SK-N-SH (cell line): ENCODE data around the gene PTOV1. TPM values are rescaled to one million over a fixed set of nuclear protein-coding genes. Genes with fewer than 3 reads are reported as not detected.

Experiments used
- CTCF ChIA-PET: fragments of 300-600, 350-600 bp; formaldehyde crosslinking; extraction: SDS; loops from one replicate; lab custom pipeline; 2021; lab: Yijun Ruan, JAX
- POLR2A ChIA-PET: fragments of 350-600 bp; sonication (Branson Sonifier 250); formaldehyde crosslinking; extraction: SDS; loops from one replicate; lab custom pipeline; 2020; ENCODE audit warnings: antibody characterized with exemption, inconsistent platforms; lab: Yijun Ruan, JAX
- DNase-seq: peaks from one replicate; pipeline ENCODE4 v3.0.0; 2012
- H2AFZ ChIP-seq: fragments of 200-600 bp; sonication (generic); 2 replicates; pipeline ENCODE4 v1.8.1; 2016; ENCODE audit warnings: antibody characterized with exemption, mild to moderate bottlenecking, low read depth
- H3F3A ChIP-seq: fragments of 200-600 bp; sonication (generic); replicated peaks from 2 replicates; pipeline ENCODE3; 2016; ENCODE audit warnings: antibody characterized with exemption, mild to moderate bottlenecking; ENCODE audit not compliant: insufficient read depth
- H3K27ac ChIP-seq, 2 experiments: fragments of 200-500 bp in 1 of 2; fragments of 200-600 bp in 1 of 2; sonication (Bioruptor generic) in 1 of 2; sonication (generic), shearing (Covaris generic) in 1 of 2; 2 replicates each; pipeline versions ENCODE4 v1.5.1 to v1.6.1; 2014 to 2016; ENCODE audit warnings: low read depth in 2 of 2, inconsistent platforms in 1 of 2, low read length in 1 of 2, mild to moderate bottlenecking in 1 of 2, mixed read lengths in 1 of 2
- H3K27me3 ChIP-seq: fragments of 200-600 bp; sonication (generic), shearing (Covaris generic); 2 replicates; pipeline ENCODE4 v1.6.1; 2016; ENCODE audit warnings: mixed run types; ENCODE audit not compliant: insufficient read depth
- H3K36me3 ChIP-seq, 2 experiments: fragments of 200-500 bp in 1 of 2; fragments of 200-600 bp in 1 of 2; sonication (Bioruptor generic) in 1 of 2; sonication (generic) in 1 of 2; replicated peaks in 1 of 2; 2 replicates each; pipeline versions ENCODE3 to v1.5.1; 2014 to 2016; ENCODE audit warnings: low read length in 1 of 2, mild to moderate bottlenecking in 1 of 2; ENCODE audit not compliant: insufficient read depth in 2 of 2, control insufficient read depth in 1 of 2
- H3K4me1 ChIP-seq, 2 experiments: fragments of 200-500 bp in 1 of 2; fragments of 200-600 bp in 1 of 2; sonication (Bioruptor generic) in 1 of 2; sonication (generic), shearing (Covaris generic) in 1 of 2; 2 replicates each; pipeline versions ENCODE4 v1.5.1 to v1.6.1; 2014 to 2016; ENCODE audit warnings: low read depth in 1 of 2, low read length in 1 of 2, mixed run types in 1 of 2; ENCODE audit not compliant: insufficient read depth in 2 of 2, control insufficient read depth in 1 of 2
- H3K4me2 ChIP-seq: fragments of 200-600 bp; sonication (generic), shearing (Covaris generic); 2 replicates; pipeline ENCODE4 v1.6.1; 2017; ENCODE audit warnings: mixed run types
- H3K4me3 ChIP-seq, 2 experiments: fragments of 200-500 bp in 1 of 2; fragments of 200-600 bp in 1 of 2; sonication (Bioruptor generic) in 1 of 2; sonication (generic), shearing (Covaris generic) in 1 of 2; 2 replicates each; pipeline versions ENCODE4 v1.5.1 to v1.8.1; 2014 to 2016; ENCODE audit warnings: low read depth in 2 of 2, inconsistent platforms in 1 of 2, low read length in 1 of 2, mild to moderate bottlenecking in 1 of 2, mixed read lengths in 1 of 2, moderate library complexity in 1 of 2
- H3K79me2 ChIP-seq: fragments of 200-600 bp; sonication (generic); 2 replicates; pipeline ENCODE4 v1.8.1; 2017; ENCODE audit warnings: mild to moderate bottlenecking; ENCODE audit not compliant: insufficient read depth
- H3K9ac ChIP-seq: fragments of 200-600 bp; sonication (generic); 2 replicates; pipeline ENCODE4 v1.6.1; 2017; ENCODE audit warnings: mixed run types
- H3K9me2 ChIP-seq: fragments of 200-600 bp; sonication (generic); 2 replicates; pipeline ENCODE4 v1.6.1; 2017; ENCODE audit warnings: mixed run types
- H3K9me3 ChIP-seq: fragments of 200-600 bp; sonication (generic); 2 replicates; pipeline ENCODE4 v1.6.1; 2017; ENCODE audit warnings: mixed run types, mild to moderate bottlenecking, moderate library complexity
- H4K20me1 ChIP-seq: fragments of 200-600 bp; sonication (generic); 2 replicates; pipeline ENCODE4 v1.6.1; 2017; ENCODE audit warnings: mild to moderate bottlenecking, mixed run types; ENCODE audit not compliant: insufficient read depth
- CHD2 ChIP-seq: fragments of 150-350 bp; IDR thresholded peaks from 2 replicates; pipeline ENCODE4 v1.6.1; 2018; ENCODE audit warnings: low read length; ENCODE audit not compliant: partially characterized antibody
- ELF1 ChIP-seq: IDR thresholded peaks from 2 replicates; pipeline ENCODE4 v1.4.0; 2012
- EP300 ChIP-seq, 2 experiments: IDR thresholded peaks; 2 replicates each; pipeline versions ENCODE4 v1.4.0 to v1.6.1; 2012; ENCODE audit warnings: borderline replicate concordance in 1 of 2, low read depth in 1 of 2, low read length in 1 of 2
- EZH2phosphoT487 ChIP-seq: fragments of 200-600 bp; sonication (generic); IDR thresholded peaks from 2 replicates; pipeline ENCODE4 v1.6.1; 2017; ENCODE audit warnings: low read depth, mixed run types, mild to moderate bottlenecking, antibody characterized with exemption, moderate library complexity, borderline replicate concordance
- FOXJ3 ChIP-seq: sonication (generic); formaldehyde crosslinking; IDR thresholded peaks from 2 replicates; pipeline ENCODE4 v1.5.1; 2020; ENCODE audit warnings: mild to moderate bottlenecking, missing genetic modification reagents
- GABPA ChIP-seq: IDR thresholded peaks from 2 replicates; pipeline ENCODE4 v1.4.0; 2012; ENCODE audit warnings: low read depth, mild to moderate bottlenecking
- GATA2 ChIP-seq: sonication (generic); formaldehyde crosslinking; IDR thresholded peaks from 2 replicates; pipeline ENCODE4 v1.5.0; 2020; ENCODE audit warnings: mild to moderate bottlenecking, missing genetic modification reagents
- MEF2A ChIP-seq: IDR thresholded peaks from 2 replicates; pipeline ENCODE4 v1.4.0; 2012; ENCODE audit warnings: low read depth, borderline replicate concordance
- MXI1 ChIP-seq: IDR thresholded peaks from 2 replicates; pipeline ENCODE4 v1.6.1; 2012; ENCODE audit warnings: mild to moderate bottlenecking, low read depth, low read length, improper control_type of control experiment
- RFX5 ChIP-seq: IDR thresholded peaks from 2 replicates; pipeline ENCODE4 v1.6.1; 2012; ENCODE audit warnings: mild to moderate bottlenecking, improper control_type of control experiment, low read length
- TAF1 ChIP-seq: IDR thresholded peaks from 2 replicates; pipeline ENCODE4 v1.6.1; 2012; ENCODE audit warnings: low read depth, mild to moderate bottlenecking, low read length, moderate library complexity, borderline replicate concordance
- TEAD4 ChIP-seq: IDR thresholded peaks from 2 replicates; pipeline ENCODE4 v1.4.0; 2012; ENCODE audit warnings: mild to moderate bottlenecking, borderline replicate concordance; ENCODE audit not compliant: insufficient read depth
- YY1 ChIP-seq: IDR thresholded peaks from 2 replicates; pipeline ENCODE4 v1.4.0; 2012; ENCODE audit warnings: low read depth, mild to moderate bottlenecking
- WGBS: methylation state at CpG from one replicate; pipeline ENCODE4 v1.1.6; 2017; ENCODE audit warnings: low lambda C conversion rate; 5-methylcytosine and 5-hydroxymethylcytosine counted together
- polyA plus RNA-seq, 3 experiments: library from polyadenylated mRNA; depleted of rRNA; stranded (reverse); fragments of >200 nt; gene quantifications; 2 replicates each; pipeline ENCODE4 v1.2.3, GENCODE V29; 2012
- TF ChIP-seq, protein P1 (sequence below): IDR thresholded peaks from 2 replicates; pipeline ENCODE4 v1.4.0; 2012; ENCODE audit warnings: low read depth, borderline replicate concordance
- TF ChIP-seq, protein P2 (sequence below): fragments of 150-350 bp; IDR thresholded peaks from 2 replicates; pipeline ENCODE4 v1.6.1; 2017; ENCODE audit warnings: antibody characterized with exemption, low read length, low read depth, borderline replicate concordance
- TF ChIP-seq, protein P3 (sequence below): IDR thresholded peaks from 2 replicates; pipeline ENCODE4 v1.4.0; 2012; ENCODE audit warnings: low read depth, borderline replicate concordance

The PTOV1 gene
- polyA plus RNA-seq, 1 of the 3 experiments (the other 2 are of a cell fraction) = 95.0 TPM

DNA sequence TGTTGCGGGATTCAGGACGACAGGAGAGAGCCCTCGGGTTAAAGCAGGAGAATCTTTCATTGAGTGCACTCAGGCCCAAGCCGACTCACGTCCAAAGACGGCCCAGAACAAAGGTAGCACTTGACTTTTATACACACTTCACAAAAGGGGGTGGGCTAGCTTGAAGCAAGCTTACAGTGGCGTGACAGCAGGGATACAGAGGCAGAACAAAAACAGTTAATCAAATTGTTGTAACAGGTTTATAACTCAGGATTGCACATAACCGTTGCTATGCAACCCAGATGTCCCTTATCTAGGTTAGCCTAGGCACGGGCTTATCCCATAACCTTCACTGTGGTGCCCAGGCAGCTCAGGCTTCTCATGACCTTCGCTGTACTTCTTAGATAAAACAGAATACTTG is 30.8 kb upstream of the PTOV1 start:
- WGBS = 90% methylated on average over 10 of the region's 10 CpGs
- TF ChIP-seq ELF1 = no peak
- no peak for TF ChIP-seq CHD2
- TF ChIP-seq, protein P1, sequence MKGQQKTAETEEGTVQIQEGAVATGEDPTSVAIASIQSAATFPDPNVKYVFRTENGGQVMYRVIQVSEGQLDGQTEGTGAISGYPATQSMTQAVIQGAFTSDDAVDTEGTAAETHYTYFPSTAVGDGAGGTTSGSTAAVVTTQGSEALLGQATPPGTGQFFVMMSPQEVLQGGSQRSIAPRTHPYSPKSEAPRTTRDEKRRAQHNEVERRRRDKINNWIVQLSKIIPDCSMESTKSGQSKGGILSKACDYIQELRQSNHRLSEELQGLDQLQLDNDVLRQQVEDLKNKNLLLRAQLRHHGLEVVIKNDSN = no peak
- no peak for TF ChIP-seq EZH2phosphoT487
- TF ChIP-seq FOXJ3 (CRISPR knock-in tag) = no peak
- TF ChIP-seq YY1 = no peak
- TF ChIP-seq, protein P2, sequence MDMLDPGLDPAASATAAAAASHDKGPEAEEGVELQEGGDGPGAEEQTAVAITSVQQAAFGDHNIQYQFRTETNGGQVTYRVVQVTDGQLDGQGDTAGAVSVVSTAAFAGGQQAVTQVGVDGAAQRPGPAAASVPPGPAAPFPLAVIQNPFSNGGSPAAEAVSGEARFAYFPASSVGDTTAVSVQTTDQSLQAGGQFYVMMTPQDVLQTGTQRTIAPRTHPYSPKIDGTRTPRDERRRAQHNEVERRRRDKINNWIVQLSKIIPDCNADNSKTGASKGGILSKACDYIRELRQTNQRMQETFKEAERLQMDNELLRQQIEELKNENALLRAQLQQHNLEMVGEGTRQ = no peak
- TF ChIP-seq, protein P3, sequence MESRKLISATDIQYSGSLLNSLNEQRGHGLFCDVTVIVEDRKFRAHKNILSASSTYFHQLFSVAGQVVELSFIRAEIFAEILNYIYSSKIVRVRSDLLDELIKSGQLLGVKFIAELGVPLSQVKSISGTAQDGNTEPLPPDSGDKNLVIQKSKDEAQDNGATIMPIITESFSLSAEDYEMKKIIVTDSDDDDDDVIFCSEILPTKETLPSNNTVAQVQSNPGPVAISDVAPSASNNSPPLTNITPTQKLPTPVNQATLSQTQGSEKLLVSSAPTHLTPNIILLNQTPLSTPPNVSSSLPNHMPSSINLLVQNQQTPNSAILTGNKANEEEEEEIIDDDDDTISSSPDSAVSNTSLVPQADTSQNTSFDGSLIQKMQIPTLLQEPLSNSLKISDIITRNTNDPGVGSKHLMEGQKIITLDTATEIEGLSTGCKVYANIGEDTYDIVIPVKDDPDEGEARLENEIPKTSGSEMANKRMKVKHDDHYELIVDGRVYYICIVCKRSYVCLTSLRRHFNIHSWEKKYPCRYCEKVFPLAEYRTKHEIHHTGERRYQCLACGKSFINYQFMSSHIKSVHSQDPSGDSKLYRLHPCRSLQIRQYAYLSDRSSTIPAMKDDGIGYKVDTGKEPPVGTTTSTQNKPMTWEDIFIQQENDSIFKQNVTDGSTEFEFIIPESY = no peak
- TF ChIP-seq MXI1 = no peak
- no peak for TF ChIP-seq EP300 (IDR thresholded peaks at IDR 0.05; ENCODE audit: borderline replicate concordance in 1 of 2, low read depth in 1 of 2, low read length in 1 of 2)
- no peak for TF ChIP-seq RFX5
- no peak for TF ChIP-seq TEAD4
- no peak for TF ChIP-seq GABPA
- TF ChIP-seq TAF1 = no peak
- TF ChIP-seq MEF2A = no peak
- TF ChIP-seq GATA2 (CRISPR knock-in tag) = no peak
- POLR2A ChIA-PET = interaction anchor here (1.8 kb wide), 1 partner anchor 30 kb away, joined by 4 read pairs; no protein-coding TSS in a partner anchor
- no peaks in the 10 kb centered on the region for H3K9me3 ChIP-seq
- no peak overlapping the region; the same call in 1 of the 2 replicates for H3K4me2 ChIP-seq
- DNase-seq = no peak
- H3K9ac ChIP-seq = no peak overlapping the region
- CTCF ChIA-PET = interaction anchor here (1.1 kb wide), 1 partner anchor 33 kb away, joined by 3 read pairs; no protein-coding TSS in a partner anchor
- no peaks in the 10 kb centered on the region for H3K27me3 ChIP-seq
- H3K4me3 ChIP-seq = no peak overlapping the region; a peak in 1 of 4 replicates
- no peak overlapping the region for H2AFZ ChIP-seq
- peaks cover 0 to 13% of the 10 kb centered on the region in 2 experiments for H3K36me3 ChIP-seq
- peaks cover 69% of the 10 kb centered on the region for H3K79me2 ChIP-seq
- H3K4me1 ChIP-seq = peaks cover 0 to 18% of the 10 kb centered on the region in 2 experiments; a peak in 2 of 4 replicates
- H4K20me1 ChIP-seq = no peaks in the 10 kb centered on the region
- peaks cover 9% of the 10 kb centered on the region for H3F3A ChIP-seq
- H3K27ac ChIP-seq = no peak overlapping the region
- no peaks in the 10 kb centered on the region for H3K9me2 ChIP-seq
